WTC11 (cell line): ENCODE results near the gene AADACL2.

Experiments used
- CTCF ChIP-seq: fragments of 200-600 bp; IDR thresholded peaks from 2 replicates; pipeline ENCODE4 v1.8.0; 2022; ENCODE audit warnings: antibody characterized with exemption
- HMGXB4 ChIP-seq: sonication (generic); formaldehyde crosslinking; IDR thresholded peaks from 2 replicates; pipeline ENCODE4 v1.8.1; 2023; ENCODE audit warnings: mild to moderate bottlenecking, moderate library complexity, missing genetic modification reagents
- IRF2 ChIP-seq: sonication (generic); formaldehyde crosslinking; IDR thresholded peaks from 2 replicates; pipeline ENCODE4 v1.8.0; 2022; ENCODE audit warnings: low read depth, missing genetic modification reagents, borderline replicate concordance
- NFE2L1 ChIP-seq: sonication (generic); formaldehyde crosslinking; IDR thresholded peaks from 2 replicates; pipeline ENCODE4 v1.8.1; 2023; ENCODE audit warnings: missing genetic modification reagents
- SMAD4 ChIP-seq: sonication (generic); formaldehyde crosslinking; IDR thresholded peaks from 2 replicates; pipeline ENCODE4 v1.8.0; 2022; ENCODE audit warnings: mild to moderate bottlenecking, missing genetic modification reagents
- ZNF317 ChIP-seq: sonication (generic); formaldehyde crosslinking; IDR thresholded peaks from 2 replicates; pipeline ENCODE4 v1.8.1; 2023; ENCODE audit warnings: low read depth, mild to moderate bottlenecking, moderate library complexity, missing genetic modification reagents, borderline replicate concordance

GRCh38 chr3:151796105-151796680, 62.5 kb downstream of the AADACL2 start:
- TF ChIP-seq HMGXB4 (no peak), ZNF317 (CRISPR knock-in tag) (no peak), NFE2L1 (no peak), CTCF (no peak), IRF2 (CRISPR knock-in tag) (no peak), SMAD4 (CRISPR knock-in tag) (no peak)
